ENCODE measurements around the gene CAMK2A. TPM values are rescaled to one million over a fixed set of nuclear protein-coding genes. Genes with fewer than 3 reads are reported as not detected.
A peak's percentile ranks its signal among the peaks of the same experiment; 100 is the strongest.

CAMK2A gene
- total and polyA plus RNA-seq, 2 experiments from 2014 or later, result 0.18 TPM; not detected in 1

- TF ChIP-seq NANOG (IDR thresholded peaks at IDR 0.05; ENCODE audit: borderline replicate concordance) (no peak), REST (IDR thresholded peaks at IDR 0.05; ENCODE audit: unreplicated experiment) (no peak), EZH2phosphoT487 (IDR thresholded peaks at IDR 0.05; ENCODE audit: unreplicated experiment) (no peak), CTCF (conservative IDR thresholded peaks at IDR 0.05; ENCODE audit: low read depth in 2 of 2) (no peak), STAT1 (IDR thresholded peaks at IDR 0.05; ENCODE audit: unreplicated experiment) (no peak)
These were observed 80.4 kb downstream of the CAMK2A start (continued) for GRCh38 chr5:150209099-150209635.

GRCh38 chr5:150208187-150209098 lies 81.1 kb downstream of the CAMK2A start:
- Histone ChIP-seq H3K27me3 (ENCODE audit: insufficient read depth) (no peaks in the 10 kb centered on the region), H2AFZ (no peak overlapping the region; the same call in 1 of the 2 replicates), H4K20me1 (replicated peaks; ENCODE audit: insufficient read depth) (no peaks in the 10 kb centered on the region), H3K4me2 (no peak overlapping the region), H3K79me2 (replicated peaks; ENCODE audit: insufficient read depth) (no peaks in the 10 kb centered on the region), H3K4me3 (no peak overlapping the region), H3F3A (replicated peaks; ENCODE audit: low read depth) (0 out of 2 replicates have a peak, but pooled peaks cover 5% of the 10 kb centered on the region), H3K4me1 (ENCODE audit: insufficient read depth) (peaks cover 11% of the 10 kb centered on the region), H3K9me2 (ENCODE audit: insufficient read depth) (no peaks in the 10 kb centered on the region), H3K27ac (ENCODE audit: low read depth) (no peak overlapping the region; the same call in 1 of the 2 replicates), H3K36me3 (ENCODE audit: insufficient read depth) (no peaks in the 10 kb centered on the region)
- no peaks in the 10 kb centered on the region; the same call in 2 of the 3 replicates for H3K36me3 Mint-ChIP-seq (ENCODE audit: low read depth)
- H3K27ac Mint-ChIP-seq, result 0 out of 2 replicates have a peak overlapping the region, but pooled peaks have one; percentile 65
- H3K4me1 Mint-ChIP-seq, result peaks cover 53% of the 10 kb centered on the region
- peaks cover 14% of the 10 kb centered on the region for H3K27me3 Mint-ChIP-seq (ENCODE audit: insufficient read depth, low read depth, poor library complexity)
- peak; percentile 7; the same call in 2 of the 3 replicates for ATAC-seq
- no peak for TF ChIP-seq REST (IDR thresholded peaks at IDR 0.05; ENCODE audit: unreplicated experiment)
- no peak for TF ChIP-seq ZNF114 (CRISPR knock-in tag; IDR thresholded peaks at IDR 0.05)
- TF ChIP-seq JUNB (IDR thresholded peaks at IDR 0.05; ENCODE audit: unreplicated experiment), result no peak
- no peak for TF ChIP-seq POLR2AphosphoS5 (IDR thresholded peaks at IDR 0.05; ENCODE audit: low read depth)
- no peaks in the 10 kb centered on the region; the same call in 1 of the 3 replicates for H3K9me3 Mint-ChIP-seq
- DNase-seq (ENCODE audit: low spot score), result peak; percentile 22
- no peak overlapping the region; the same call in 2 of the 3 replicates for H3K4me3 Mint-ChIP-seq
